ENCODE data around the gene GART.

GRCh38 chr21:33493756-33494155, 48.2 kb downstream of the GART start:
- TF ChIP-seq POLR2A (IDR thresholded peaks at IDR 0.05; ENCODE audit: low read length): no peak
- TF ChIP-seq GATA1 (IDR thresholded peaks at IDR 0.05; ENCODE audit: low read depth, low read length): no peak
